HL-60 (cell line): ENCODE data around the gene LINGO1.

Experiments used
- DNase-seq, 2 experiments: peaks; one replicate each; pipeline ENCODE4 v3.0.0-alpha.2; 2010 to 2020; ENCODE audit warnings: low read depth in 1 of 2, low spot score in 1 of 2
- H3K27ac ChIP-seq: fragments of 250-450 bp; sonication (Bioruptor Pico); replicated peaks from 2 replicates; pipeline ENCODE4 v1.5.1; 2020; ENCODE audit warnings: mild to moderate bottlenecking, moderate library complexity
- H3K27me3 ChIP-seq: fragments of 250-450 bp; sonication (Bioruptor Pico); 2 replicates; pipeline ENCODE4 v1.5.1; 2021; ENCODE audit warnings: mild to moderate bottlenecking, moderate library complexity; ENCODE audit not compliant: insufficient read depth, poor library complexity, severe bottlenecking
- H3K4me3 ChIP-seq: replicated peaks from 2 replicates; pipeline ENCODE4 v1.5.1; 2011; ENCODE audit warnings: mild to moderate bottlenecking, control low read depth, low read length; ENCODE audit not compliant: insufficient read depth
- CTCF ChIP-seq: IDR thresholded peaks from one replicate; pipeline ENCODE4 v1.5.1; 2011; ENCODE audit warnings: low read length, control low read depth, inconsistent platforms; ENCODE audit not compliant: insufficient read depth
- GABPA ChIP-seq: IDR thresholded peaks from 2 replicates; pipeline ENCODE4 v1.6.1; 2012; ENCODE audit warnings: low read depth
- POLR2AphosphoS5 ChIP-seq: IDR thresholded peaks from 2 replicates; pipeline ENCODE4 v1.6.1; 2012; ENCODE audit warnings: low read depth
- REST ChIP-seq: IDR thresholded peaks from 2 replicates; pipeline ENCODE4 v1.6.1; 2012; ENCODE audit warnings: low read depth; ENCODE audit not compliant: insufficient replicate concordance
- SPI1 ChIP-seq: IDR thresholded peaks from 2 replicates; pipeline ENCODE4 v1.6.1; 2012; ENCODE audit warnings: low read depth, mild to moderate bottlenecking, borderline replicate concordance

Gene LINGO1

GRCh38 chr15:77607111-77607893 is 25.4 kb downstream of the LINGO1 start:
- TF ChIP-seq SPI1 (no peak), GABPA (no peak), REST (no peak), CTCF (no peak), POLR2AphosphoS5 (no peak)
- DNase-seq: no peak
- no peak overlapping the region for H3K27ac ChIP-seq
- no peaks in the 10 kb centered on the region for H3K27me3 ChIP-seq
- no peak overlapping the region for H3K4me3 ChIP-seq

GRCh38 chr15:77606142-77607034 is 26.3 kb downstream of the LINGO1 start:
- H3K4me3 ChIP-seq: no peak overlapping the region
- no peak overlapping the region for H3K27ac ChIP-seq
- DNase-seq: no peak

More at GRCh38 chr15:77606142-77607034, 26.3 kb downstream of the LINGO1 start:
- TF ChIP-seq SPI1 (no peak), GABPA (no peak), POLR2AphosphoS5 (no peak), REST (no peak), CTCF (no peak)
- H3K27me3 ChIP-seq: no peaks in the 10 kb centered on the region
